Measurements from ENCODE around the gene COL5A1. TPM values are rescaled to one million over a fixed set of nuclear protein-coding genes. Genes with fewer than 3 reads are reported as not detected.
"Not testable (repeated sequence)": the region's sequence is repeated elsewhere in the genome, so short reads cannot be mapped to it uniquely, and the experiment has no call there.

Gene COL5A1
- total RNA-seq, 2 experiments from 2014 or later: 0.10 TPM; not detected in 1

DNA sequence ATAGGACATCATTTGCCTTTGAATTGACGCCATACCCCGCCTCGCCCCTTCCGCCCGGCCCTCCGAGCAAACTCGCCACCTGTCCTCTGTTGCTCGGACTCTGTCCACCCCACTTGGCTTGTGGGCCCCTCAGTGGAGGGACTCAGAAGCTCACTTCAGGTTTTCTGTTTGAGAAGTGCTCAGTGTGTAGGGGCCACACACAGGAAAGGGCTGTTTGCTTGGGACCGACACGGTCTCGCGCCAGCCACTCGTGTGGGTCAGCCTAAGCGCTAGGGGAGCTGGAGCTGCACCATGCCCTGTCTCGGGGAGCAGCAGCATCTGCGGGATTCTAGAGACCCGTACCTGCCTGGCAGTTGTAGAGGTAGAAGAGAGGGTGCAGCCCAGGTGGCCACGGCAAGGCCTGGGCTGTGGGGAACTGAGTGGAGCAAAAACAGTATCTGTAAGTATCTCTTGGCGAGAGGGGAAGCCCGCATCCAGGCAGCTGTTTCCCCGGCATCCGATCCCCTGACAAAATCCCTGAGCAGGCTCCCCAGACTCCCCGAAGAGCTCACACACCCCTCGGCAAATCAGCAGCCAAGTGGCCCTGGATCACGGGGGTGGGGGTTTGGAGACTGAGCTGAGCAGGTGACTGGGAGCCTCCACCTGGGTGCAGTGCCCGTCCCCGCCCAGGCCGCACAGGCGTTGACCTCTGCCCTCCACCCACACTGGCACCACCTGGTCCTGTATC is 52.2 kb downstream of the COL5A1 start:
- Mint-ChIP-seq H3K4me3 (no peak overlapping the region), H3K9me3 (no peaks in the 10 kb centered on the region), H3K27ac (no peak overlapping the region), H3K36me3 (ENCODE audit: low read depth) (no peaks in the 10 kb centered on the region), H3K4me1 (ENCODE audit: low read depth) (peaks cover 6% of the 10 kb centered on the region), H3K27me3 (ENCODE audit: low read depth) (no peaks in the 10 kb centered on the region)
- DNase-seq: no peak
- CTCF ChIA-PET: interaction anchor here (0.6 kb wide), 1 partner anchor 10 kb away, joined by 3 read pairs; no protein-coding TSS in a partner anchor
- intact Hi-C loops (cut with micrococcal nuclease): no loop called here

DNA sequence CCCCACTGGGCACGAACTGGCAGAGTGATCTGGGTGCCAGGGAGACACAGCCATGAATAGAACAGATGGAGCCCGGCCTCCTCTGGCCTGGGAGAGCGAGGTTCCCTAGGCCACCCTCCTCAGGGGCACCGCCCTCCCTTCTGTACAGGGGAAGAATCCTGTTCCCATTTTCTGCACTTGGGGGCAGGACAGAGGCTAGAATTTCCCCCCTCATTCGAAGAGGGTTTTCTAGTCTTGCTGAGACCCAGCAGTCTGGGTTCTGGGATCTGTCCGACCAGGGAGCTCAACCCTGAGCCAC is 52.7 kb downstream of the COL5A1 start:
- DNase-seq: no peak
- Mint-ChIP-seq H3K27me3 (ENCODE audit: low read depth) (no peaks in the 10 kb centered on the region), H3K4me1 (ENCODE audit: low read depth) (peaks cover 6% of the 10 kb centered on the region), H3K36me3 (ENCODE audit: low read depth) (no peaks in the 10 kb centered on the region), H3K27ac (no peak overlapping the region), H3K9me3 (no peaks in the 10 kb centered on the region), H3K4me3 (no peak overlapping the region)
- intact Hi-C loops (cut with micrococcal nuclease): no loop called here
- CTCF ChIA-PET: no interaction called here

DNA sequence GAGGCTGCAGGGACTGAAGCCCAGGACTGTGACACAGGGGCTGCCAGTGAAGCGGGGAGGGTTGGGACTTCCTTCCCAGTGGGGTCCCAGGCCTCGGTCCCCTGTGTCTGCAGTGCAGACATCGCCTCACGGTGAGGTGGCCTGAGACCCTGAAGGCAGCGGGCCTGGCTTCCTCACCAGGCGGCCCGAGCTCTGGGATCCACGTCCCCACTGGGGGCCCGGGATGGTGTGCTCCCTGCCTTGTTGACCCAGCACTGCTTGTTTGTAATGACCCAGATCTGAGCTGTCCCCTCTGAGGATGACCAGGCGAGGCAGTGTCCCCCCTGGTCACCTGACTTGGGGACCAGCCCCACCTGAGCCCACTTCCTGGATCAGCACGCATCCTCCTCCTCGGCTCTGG is 53.1 kb downstream of the COL5A1 start:
- CTCF ChIA-PET: no interaction called here
- Mint-ChIP-seq H3K27me3 (ENCODE audit: low read depth) (no peaks in the 10 kb centered on the region), H3K4me3 (no peak overlapping the region), H3K4me1 (ENCODE audit: low read depth) (peaks cover 6% of the 10 kb centered on the region), H3K27ac (no peak overlapping the region), H3K9me3 (no peaks in the 10 kb centered on the region), H3K36me3 (ENCODE audit: low read depth) (no peaks in the 10 kb centered on the region)
- intact Hi-C loops (cut with micrococcal nuclease): no loop called here
- DNase-seq: no peak

DNA sequence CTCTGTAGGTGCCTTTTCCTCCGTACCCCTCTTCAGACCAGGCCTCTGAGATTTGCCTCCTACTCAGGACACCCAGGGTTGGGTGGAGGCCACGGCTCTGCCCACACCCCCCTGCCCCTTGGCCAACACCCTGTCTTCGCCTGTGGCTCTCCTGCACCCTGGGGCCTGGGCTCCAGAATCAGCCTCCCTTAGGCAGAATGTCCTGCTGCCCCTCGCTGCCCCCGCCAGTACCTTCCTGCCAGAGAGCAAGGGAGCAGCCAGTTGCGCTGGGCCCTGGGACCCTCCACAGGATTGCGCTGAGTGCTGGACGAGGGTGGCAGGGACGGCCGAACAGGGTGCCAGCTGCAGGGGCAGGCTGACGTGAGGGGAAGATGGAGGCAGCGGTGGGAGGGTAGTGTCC is 53.5 kb downstream of the COL5A1 start:
- H3K4me1 Mint-ChIP-seq (ENCODE audit: low read depth): peaks cover 6% of the 10 kb centered on the region
- H3K27me3 Mint-ChIP-seq (ENCODE audit: low read depth): no peaks in the 10 kb centered on the region
- DNase-seq: no peak
- intact Hi-C loops (cut with micrococcal nuclease): no loop called here
- no peak overlapping the region for H3K27ac Mint-ChIP-seq
- CTCF ChIA-PET: no interaction called here
- H3K9me3 Mint-ChIP-seq: no peaks in the 10 kb centered on the region
- H3K4me3 Mint-ChIP-seq: no peak overlapping the region
- H3K36me3 Mint-ChIP-seq (ENCODE audit: low read depth): no peaks in the 10 kb centered on the region

DNA sequence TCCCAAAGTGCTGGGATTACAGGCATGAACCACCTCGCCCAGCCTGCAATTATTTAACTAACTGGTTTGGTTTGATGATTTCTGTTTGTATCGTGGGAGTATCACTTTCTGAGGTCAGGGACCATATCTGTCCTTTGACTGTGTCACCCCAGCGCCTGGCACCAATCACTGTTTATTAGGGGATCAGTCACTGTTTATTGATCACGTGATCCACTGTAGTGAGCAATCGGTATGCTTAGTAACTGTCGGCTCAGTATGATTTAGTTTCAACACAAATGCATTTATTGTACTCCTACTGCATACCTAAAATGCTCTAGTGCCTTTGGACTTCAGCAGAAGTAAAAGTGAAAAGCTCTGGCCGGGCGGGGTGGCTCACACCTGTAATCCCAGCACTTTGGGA is 54.8 kb downstream of the COL5A1 start:
- H3K27ac Mint-ChIP-seq: no peak overlapping the region
- H3K9me3 Mint-ChIP-seq: no peaks in the 10 kb centered on the region
- no peak overlapping the region for H3K4me3 Mint-ChIP-seq
- H3K36me3 Mint-ChIP-seq (ENCODE audit: low read depth): no peaks in the 10 kb centered on the region
- CTCF ChIA-PET: interaction anchor here (0.7 kb wide), 1 partner anchor 31 kb away, joined by 5 read pairs; no protein-coding TSS in a partner anchor
- H3K4me1 Mint-ChIP-seq (ENCODE audit: low read depth): peaks cover 6% of the 10 kb centered on the region
- DNase-seq: no peak
- no peaks in the 10 kb centered on the region for H3K27me3 Mint-ChIP-seq (ENCODE audit: low read depth)
- intact Hi-C loops (cut with micrococcal nuclease): no loop called here

DNA sequence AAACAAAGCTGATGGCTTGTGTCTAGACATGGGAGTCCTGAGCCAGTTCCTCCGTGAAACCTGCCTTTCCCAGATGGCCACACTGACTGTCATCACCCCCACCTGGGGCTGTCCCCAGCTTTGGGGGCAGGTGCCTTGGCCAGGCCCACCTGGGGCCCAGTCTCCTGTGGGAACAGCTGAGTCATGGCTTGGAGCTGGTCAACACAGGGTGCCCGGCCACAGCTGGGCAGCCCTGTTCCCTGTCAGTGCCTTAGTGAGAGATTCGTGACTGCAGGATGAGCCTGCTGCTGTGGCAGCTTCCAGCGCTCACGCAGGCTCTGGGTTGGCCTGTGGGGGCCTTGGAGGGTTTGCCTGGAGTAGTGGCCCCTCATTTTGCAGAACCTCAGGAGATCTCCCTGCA is 56.5 kb downstream of the COL5A1 start:
- CTCF ChIA-PET: interaction anchor here (0.7 to 1.7 kb wide), 7 partner anchors 8 to 156 kb away, joined by 3 to 4 read pairs (median 4); no protein-coding TSS in a partner anchor
- no peaks in the 10 kb centered on the region for H3K36me3 Mint-ChIP-seq (ENCODE audit: low read depth)
- no peaks in the 10 kb centered on the region for H3K9me3 Mint-ChIP-seq

DNA sequence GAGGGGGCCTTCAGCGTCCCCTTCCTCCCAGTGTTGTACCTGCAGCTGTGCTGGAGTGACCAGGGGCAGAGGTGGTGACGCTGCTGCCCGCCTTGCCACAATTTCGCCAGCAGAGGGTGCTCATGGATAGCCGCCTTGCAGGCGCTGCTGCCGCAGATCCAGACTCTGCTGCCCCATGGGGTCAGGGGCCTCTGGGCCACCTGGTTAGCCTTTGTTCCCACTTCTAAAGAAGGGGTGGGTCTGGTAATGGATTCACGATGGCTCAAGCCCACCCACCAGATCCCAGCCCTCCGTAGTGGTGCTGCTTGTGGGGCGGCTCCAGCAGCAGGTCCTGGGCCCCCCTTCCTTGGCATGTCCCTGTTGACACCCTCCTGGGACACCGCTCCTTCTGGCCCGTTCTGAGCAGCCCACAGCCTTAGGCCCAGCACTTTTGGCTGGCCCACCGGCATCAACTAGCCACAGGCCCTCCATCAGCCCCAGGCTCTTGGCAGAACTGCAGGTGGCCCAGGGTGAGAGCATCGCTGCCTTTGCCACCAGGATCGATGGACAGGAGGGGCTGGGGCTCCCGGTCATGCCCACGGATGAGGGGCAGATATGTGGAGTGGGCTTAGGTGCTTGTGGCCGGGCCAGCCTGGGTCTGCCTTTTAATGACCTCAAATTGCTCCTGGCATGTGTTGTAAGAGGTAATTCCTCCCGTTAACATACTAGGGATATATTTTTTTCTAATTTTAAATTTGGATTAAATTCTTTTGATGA is 57.2 kb downstream of the COL5A1 start:
- CTCF ChIA-PET: interaction anchor here (0.8 to 1.7 kb wide), 5 partner anchors 9 to 42 kb away, joined by 3 to 4 read pairs (median 4); no protein-coding TSS in a partner anchor
- Mint-ChIP-seq H3K27me3 (ENCODE audit: low read depth) (no peaks in the 10 kb centered on the region), H3K9me3 (no peaks in the 10 kb centered on the region), H3K4me1 (ENCODE audit: low read depth) (no peaks in the 10 kb centered on the region), H3K27ac (no peak overlapping the region), H3K36me3 (ENCODE audit: low read depth) (no peaks in the 10 kb centered on the region), H3K4me3 (no peak overlapping the region)
- peak; percentile 75 for DNase-seq
- intact Hi-C loops (cut with micrococcal nuclease): loop anchor here (2.0 kb wide), 2 partner anchors 40 to 160 kb away; no protein-coding TSS in a partner anchor

More for the DNA sequence above, 56.5 kb downstream of the COL5A1 start:
- no peak overlapping the region for H3K4me3 Mint-ChIP-seq
- no peak overlapping the region for H3K27ac Mint-ChIP-seq
- no peak for DNase-seq
- H3K4me1 Mint-ChIP-seq (ENCODE audit: low read depth): peaks cover 3% of the 10 kb centered on the region
- intact Hi-C loops (cut with micrococcal nuclease): loop anchor here (2.0 kb wide), 2 partner anchors 41 to 161 kb away; no protein-coding TSS in a partner anchor
- H3K27me3 Mint-ChIP-seq (ENCODE audit: low read depth): no peaks in the 10 kb centered on the region

DNA sequence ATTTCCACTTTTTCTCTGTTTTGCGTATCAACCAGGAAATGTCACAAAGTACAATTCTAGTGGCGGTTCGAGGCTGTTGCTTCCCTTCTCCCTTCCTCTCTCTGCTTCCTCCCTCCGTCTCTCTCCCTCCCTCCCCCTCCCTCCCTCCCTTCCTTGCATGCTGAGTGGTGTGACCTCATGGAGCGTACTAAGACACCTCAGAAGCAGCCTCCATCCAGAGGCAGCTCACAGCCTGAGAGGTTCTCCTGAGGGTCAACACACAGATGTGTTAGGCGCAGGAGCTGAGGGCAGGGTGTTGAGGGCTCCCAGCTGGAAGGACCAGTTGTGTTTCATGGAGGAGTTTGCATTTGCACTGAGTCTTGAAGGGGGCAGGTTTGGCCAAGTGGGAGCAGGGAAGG is 57.7 kb downstream of the COL5A1 start:
- H3K4me3 Mint-ChIP-seq: no peak overlapping the region
- no peaks in the 10 kb centered on the region for H3K9me3 Mint-ChIP-seq
- H3K36me3 Mint-ChIP-seq (ENCODE audit: low read depth): no peaks in the 10 kb centered on the region
- intact Hi-C loops (cut with micrococcal nuclease): loop anchor here (2.0 kb wide), 2 partner anchors 39 to 159 kb away; no protein-coding TSS in a partner anchor
- no peaks in the 10 kb centered on the region for H3K27me3 Mint-ChIP-seq (ENCODE audit: low read depth)
- no peak overlapping the region for H3K27ac Mint-ChIP-seq
- DNase-seq: no peak
- CTCF ChIA-PET: no interaction called here
- no peaks in the 10 kb centered on the region for H3K4me1 Mint-ChIP-seq (ENCODE audit: low read depth)

DNA sequence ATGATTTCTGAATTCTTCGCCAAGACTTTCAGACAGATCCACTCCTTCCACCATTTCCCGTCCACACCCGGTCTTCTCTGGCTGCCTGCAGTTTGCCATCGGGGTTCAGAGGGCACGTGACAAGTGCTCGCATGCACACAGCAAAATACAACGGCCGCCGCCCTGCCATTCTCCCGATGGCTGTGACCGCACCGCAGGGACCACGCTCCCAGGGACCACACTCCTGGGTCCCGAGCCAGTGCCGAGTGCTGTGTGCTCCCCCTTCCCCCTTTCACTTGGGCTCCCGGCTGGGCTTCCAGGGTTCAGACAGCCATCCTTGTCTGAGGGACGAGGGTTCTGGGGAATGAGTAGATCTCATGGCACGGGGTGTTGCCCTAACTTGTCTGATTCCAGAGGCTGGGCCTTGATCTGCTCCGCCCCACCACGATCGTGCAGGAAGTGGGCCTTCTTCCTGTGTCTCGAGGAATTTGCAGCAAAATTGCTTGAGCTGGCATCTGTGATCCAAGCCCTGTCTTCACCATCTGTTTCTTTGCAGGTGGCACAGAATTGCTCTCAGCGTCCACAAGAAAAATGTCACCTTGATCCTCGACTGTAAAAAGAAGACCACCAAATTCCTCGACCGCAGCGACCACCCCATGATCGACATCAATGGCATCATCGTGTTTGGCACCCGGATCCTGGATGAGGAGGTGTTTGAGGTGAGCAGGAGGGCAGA is 59.2 kb downstream of the COL5A1 start:
- Mint-ChIP-seq H3K27me3 (ENCODE audit: low read depth) (no peaks in the 10 kb centered on the region), H3K27ac (no peak overlapping the region), H3K4me3 (no peak overlapping the region), H3K36me3 (ENCODE audit: low read depth) (no peaks in the 10 kb centered on the region), H3K4me1 (ENCODE audit: low read depth) (no peaks in the 10 kb centered on the region), H3K9me3 (no peaks in the 10 kb centered on the region)
- DNase-seq: no peak
- intact Hi-C loops (cut with micrococcal nuclease): no loop called here
- CTCF ChIA-PET: interaction anchor here (1.2 kb wide), 1 partner anchor 39 kb away, joined by 3 read pairs; no protein-coding TSS in a partner anchor

DNA sequence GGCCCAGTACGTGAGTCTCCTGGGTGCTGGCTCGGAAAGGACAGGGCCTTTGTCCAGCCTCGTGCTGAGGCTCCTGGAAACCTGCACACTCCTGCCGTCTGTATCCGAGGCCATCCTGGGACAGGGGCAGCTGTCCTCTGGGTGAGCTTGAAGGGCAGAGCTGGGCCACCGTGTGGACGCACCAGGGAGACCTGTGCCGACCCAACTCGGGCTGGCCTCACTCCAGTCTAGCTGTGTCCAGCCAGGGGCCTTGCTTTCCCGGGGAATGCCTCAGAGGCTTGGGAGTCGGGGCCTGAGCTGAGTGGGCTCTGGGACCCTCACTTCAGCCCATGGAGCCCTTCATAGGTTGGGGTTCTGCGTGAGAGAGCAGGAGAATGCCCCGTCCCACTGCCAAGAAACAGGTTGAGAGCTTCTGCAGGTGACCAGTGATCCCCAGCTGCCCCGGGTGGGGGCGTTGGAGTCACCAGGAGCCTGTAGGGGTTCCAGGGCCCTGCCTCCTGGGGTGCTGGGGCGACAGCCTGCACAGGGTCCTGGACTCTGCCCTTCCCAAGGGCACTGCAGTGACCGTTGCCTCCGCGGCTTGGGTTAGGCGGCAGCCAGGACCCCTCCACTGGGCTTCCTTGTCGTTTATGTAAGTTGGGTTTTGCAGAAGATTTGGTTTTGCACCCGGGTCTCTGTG is 60.1 kb downstream of the COL5A1 start:
- Mint-ChIP-seq H3K4me3 (no peak overlapping the region), H3K27me3 (ENCODE audit: low read depth) (no peaks in the 10 kb centered on the region), H3K27ac (no peak overlapping the region), H3K9me3 (no peaks in the 10 kb centered on the region), H3K4me1 (ENCODE audit: low read depth) (no peaks in the 10 kb centered on the region), H3K36me3 (ENCODE audit: low read depth) (no peaks in the 10 kb centered on the region)
- CTCF ChIA-PET: interaction anchor here (1.2 kb wide), 1 partner anchor 38 kb away, joined by 3 read pairs; no protein-coding TSS in a partner anchor
- intact Hi-C loops (cut with micrococcal nuclease): no loop called here
- no peak for DNase-seq

DNA sequence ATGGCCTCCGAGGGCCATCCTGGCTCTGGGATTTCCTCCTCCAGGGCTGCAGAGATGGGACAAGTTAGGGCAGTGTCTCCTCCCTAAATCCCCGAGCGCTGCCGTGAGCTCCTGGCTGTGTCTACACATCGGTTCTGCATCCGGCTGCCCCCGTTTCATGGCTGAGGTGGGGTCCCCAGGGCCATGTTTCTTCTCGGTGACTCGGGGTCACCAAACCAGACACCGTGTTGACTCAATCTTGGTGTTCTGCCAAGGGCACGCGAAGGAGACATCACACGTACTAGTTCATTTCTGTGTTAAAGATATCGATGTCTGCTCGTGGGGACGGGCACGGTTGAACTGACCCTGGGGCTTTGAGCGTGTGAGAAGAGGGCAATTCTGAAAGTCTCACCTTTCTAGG is 60.7 kb downstream of the COL5A1 start:
- intact Hi-C loops (cut with micrococcal nuclease): no loop called here
- Mint-ChIP-seq H3K27me3 (ENCODE audit: low read depth) (no peaks in the 10 kb centered on the region), H3K4me1 (ENCODE audit: low read depth) (no peaks in the 10 kb centered on the region), H3K4me3 (no peak overlapping the region), H3K27ac (no peak overlapping the region), H3K9me3 (no peaks in the 10 kb centered on the region), H3K36me3 (ENCODE audit: low read depth) (no peaks in the 10 kb centered on the region)
- CTCF ChIA-PET: interaction anchor here (1.2 kb wide), 1 partner anchor 38 kb away, joined by 3 read pairs; no protein-coding TSS in a partner anchor
- DNase-seq: no peak

DNA sequence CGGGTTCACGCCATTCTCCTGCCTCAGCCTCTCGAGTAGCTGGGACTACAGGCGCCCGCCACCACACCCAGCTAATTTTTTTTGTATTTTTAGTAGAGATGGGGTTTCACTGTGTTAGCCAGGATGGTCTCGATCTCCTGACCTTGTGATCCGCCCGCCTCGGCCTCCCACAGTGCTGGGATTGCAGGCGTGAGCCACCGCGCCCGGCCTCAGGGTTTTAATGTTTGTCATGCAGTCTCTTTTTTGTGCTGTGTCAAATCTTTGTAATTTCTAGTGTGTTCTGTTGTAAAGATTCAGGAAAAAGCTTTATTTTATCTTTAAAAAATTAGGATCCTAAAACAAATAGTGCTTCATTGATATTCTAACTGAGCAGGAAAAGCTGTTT is 62.1 kb downstream of the COL5A1 start:
- intact Hi-C loops (cut with micrococcal nuclease); H3K27me3 Mint-ChIP-seq (ENCODE audit: low read depth); H3K27ac Mint-ChIP-seq; H3K9me3 Mint-ChIP-seq; H3K4me3 Mint-ChIP-seq; DNase-seq; H3K4me1 Mint-ChIP-seq (ENCODE audit: low read depth); H3K36me3 Mint-ChIP-seq (ENCODE audit: low read depth): not testable (repeated sequence)
- CTCF ChIA-PET: interaction anchor here (0.6 kb wide), 1 partner anchor 10 kb away, joined by 3 read pairs; no protein-coding TSS in a partner anchor

Data from activated naive CD4-positive, alpha-beta T cell treated with anti-CD3 and anti-CD28 coated beads for 36 hours (primary cell).